Upper lobe of right lung (tissue), 1 donor: ENCODE results near the gene RXRA. TPM values are rescaled to one million over a fixed set of nuclear protein-coding genes. Genes with fewer than 3 reads are reported as not detected.
A peak's percentile ranks its signal among the peaks of the same experiment; 100 is the strongest.

ENCODE experiments used
- ATAC-seq: fragments of 200-7000 bp; cut with Tn5 transposase; one replicate; pipeline ENCODE4 v1.9.1; 2020; ENCODE audit warnings: mild to moderate bottlenecking, moderate library complexity
- DNase-seq: peaks from one replicate; pipeline ENCODE4 v3.0.0-alpha.2; 2020
- H3K27ac ChIP-seq: fragments of 200-600 bp; one replicate; pipeline ENCODE4 v1.8.0; 2022
- H3K27me3 ChIP-seq: fragments of 200-600 bp; one replicate; pipeline ENCODE4 v1.8.0; 2022; ENCODE audit warnings: mild to moderate bottlenecking
- H3K36me3 ChIP-seq: fragments of 200-600 bp; one replicate; pipeline ENCODE4 v1.8.0; 2022
- H3K4me1 ChIP-seq: fragments of 200-600 bp; one replicate; pipeline ENCODE4 v1.8.0; 2022
- H3K4me3 ChIP-seq: fragments of 200-600 bp; one replicate; pipeline ENCODE4 v1.8.0; 2022; ENCODE audit warnings: mild to moderate bottlenecking
- H3K9me3 ChIP-seq: fragments of 200-600 bp; one replicate; pipeline ENCODE4 v1.8.0; 2022
- intact Hi-C: fragments of 100-400 bp; cut with DNase I; formaldehyde crosslinking; loops from one replicate; pipeline ENCODE4 v1.11.0; 2022
- total RNA-seq: library from RNA; stranded (reverse); fragmentation: NEBNext Ultra II Directional; extraction: Animal tissue kit (Norgen Biotek cat#: 25700); gene quantifications from one replicate; pipeline ENCODE4 v1.2.1, GENCODE V29; 2021
- TF ChIP-seq, protein P1 (sequence below): fragments of 200-600 bp; IDR thresholded peaks from one replicate; pipeline ENCODE4 v1.8.0; 2022; ENCODE audit warnings: antibody characterized with exemption
- donor health status: DM: no; HTN: yes; CAD: no; lungs with severe emphysema.

RXRA gene
- total RNA-seq, 1 donor from 2014 or later = 80.6 TPM

DNA sequence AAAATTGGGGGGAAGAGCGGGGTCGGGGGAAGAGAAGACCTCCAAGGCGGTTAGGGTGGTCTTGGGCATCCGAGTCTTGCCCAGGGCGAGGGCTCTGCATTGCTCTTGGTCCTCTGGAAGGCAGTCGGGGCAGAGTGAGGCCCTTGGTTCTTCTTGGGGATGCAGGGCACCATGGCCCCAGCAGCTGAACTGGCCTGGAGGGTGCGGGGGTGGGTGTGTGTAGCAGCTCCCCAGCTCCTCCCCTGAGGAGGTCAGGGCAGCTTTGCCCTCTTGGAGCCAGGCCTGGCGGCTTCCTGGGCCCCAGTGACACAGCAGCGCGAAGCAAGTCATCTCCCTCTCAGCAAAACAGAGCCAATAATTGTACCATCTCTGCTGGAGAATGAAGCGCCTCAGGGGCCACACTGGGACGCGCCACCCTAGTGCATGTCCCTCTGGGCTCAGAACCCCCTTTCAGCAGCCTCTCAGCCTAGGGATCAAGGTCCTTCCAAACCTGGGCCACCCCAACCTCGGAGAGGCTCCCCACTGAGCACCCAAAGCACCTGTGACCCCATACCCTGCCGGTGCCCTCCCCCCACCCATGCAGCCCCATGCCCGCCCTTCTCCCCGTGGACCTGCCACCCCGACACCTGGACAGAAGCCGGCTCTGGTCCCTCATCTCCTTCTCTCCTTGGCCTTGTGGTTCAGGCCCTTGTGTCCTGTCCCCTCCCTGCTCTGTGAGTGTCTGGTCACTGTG lies 10.4 kb upstream of the RXRA start:
- intact Hi-C loops = no loop called here
- H3K27ac ChIP-seq = no peak overlapping the region
- TF ChIP-seq, protein P1, sequence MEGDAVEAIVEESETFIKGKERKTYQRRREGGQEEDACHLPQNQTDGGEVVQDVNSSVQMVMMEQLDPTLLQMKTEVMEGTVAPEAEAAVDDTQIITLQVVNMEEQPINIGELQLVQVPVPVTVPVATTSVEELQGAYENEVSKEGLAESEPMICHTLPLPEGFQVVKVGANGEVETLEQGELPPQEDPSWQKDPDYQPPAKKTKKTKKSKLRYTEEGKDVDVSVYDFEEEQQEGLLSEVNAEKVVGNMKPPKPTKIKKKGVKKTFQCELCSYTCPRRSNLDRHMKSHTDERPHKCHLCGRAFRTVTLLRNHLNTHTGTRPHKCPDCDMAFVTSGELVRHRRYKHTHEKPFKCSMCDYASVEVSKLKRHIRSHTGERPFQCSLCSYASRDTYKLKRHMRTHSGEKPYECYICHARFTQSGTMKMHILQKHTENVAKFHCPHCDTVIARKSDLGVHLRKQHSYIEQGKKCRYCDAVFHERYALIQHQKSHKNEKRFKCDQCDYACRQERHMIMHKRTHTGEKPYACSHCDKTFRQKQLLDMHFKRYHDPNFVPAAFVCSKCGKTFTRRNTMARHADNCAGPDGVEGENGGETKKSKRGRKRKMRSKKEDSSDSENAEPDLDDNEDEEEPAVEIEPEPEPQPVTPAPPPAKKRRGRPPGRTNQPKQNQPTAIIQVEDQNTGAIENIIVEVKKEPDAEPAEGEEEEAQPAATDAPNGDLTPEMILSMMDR = no peak
- H3K36me3 ChIP-seq = no peaks in the 10 kb centered on the region
- H3K4me1 ChIP-seq = peaks cover 3% of the 10 kb centered on the region
- H3K4me3 ChIP-seq = no peak overlapping the region
- H3K27me3 ChIP-seq = no peaks in the 10 kb centered on the region
- ATAC-seq = no peak
- DNase-seq = peak; percentile 57
- no peaks in the 10 kb centered on the region for H3K9me3 ChIP-seq

DNA sequence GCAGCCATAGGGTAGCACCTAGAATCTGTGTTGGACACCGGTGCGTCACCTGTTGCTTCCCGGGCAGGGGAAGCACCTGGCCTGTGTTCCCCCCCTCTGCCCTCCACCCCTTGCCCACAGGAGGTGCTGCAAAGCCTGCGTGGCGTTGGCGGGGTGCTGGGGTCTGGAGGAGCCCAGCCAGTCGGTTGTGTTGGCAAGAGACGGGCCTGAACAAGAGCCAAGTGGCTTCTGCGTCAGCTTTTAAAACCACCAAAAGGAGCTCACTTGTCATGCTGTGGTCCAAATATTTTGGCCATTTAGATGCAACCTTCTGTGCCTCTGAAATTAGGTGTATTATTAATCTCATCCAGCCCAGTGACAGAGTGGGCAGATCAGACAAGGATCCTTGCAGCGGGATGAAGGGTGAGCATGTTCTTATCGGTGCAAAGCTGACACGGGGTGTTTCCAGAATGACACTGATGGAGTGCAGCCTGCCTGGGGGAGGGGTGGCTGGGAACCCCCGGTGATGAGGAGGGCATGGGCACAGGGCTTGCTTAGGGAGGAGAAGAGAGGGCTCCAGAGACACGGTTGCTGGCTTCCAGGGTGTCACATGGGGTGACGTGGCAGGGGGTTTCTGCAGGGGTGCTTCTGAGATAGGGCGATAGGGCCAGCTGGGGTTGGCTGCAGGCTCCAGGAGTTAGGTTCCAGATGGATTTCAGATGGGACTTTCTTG lies 9.7 kb upstream of the RXRA start:
- H3K27ac ChIP-seq = no peak overlapping the region
- peaks cover 3% of the 10 kb centered on the region for H3K4me1 ChIP-seq
- DNase-seq (peak; percentile 65), ATAC-seq (peak; percentile 15)
- intact Hi-C loops = no loop called here
- TF ChIP-seq, protein P1 = no peak
- H3K27me3 ChIP-seq = no peaks in the 10 kb centered on the region
- no peaks in the 10 kb centered on the region for H3K36me3 ChIP-seq
- H3K4me3 ChIP-seq = no peak overlapping the region
- no peaks in the 10 kb centered on the region for H3K9me3 ChIP-seq

DNA sequence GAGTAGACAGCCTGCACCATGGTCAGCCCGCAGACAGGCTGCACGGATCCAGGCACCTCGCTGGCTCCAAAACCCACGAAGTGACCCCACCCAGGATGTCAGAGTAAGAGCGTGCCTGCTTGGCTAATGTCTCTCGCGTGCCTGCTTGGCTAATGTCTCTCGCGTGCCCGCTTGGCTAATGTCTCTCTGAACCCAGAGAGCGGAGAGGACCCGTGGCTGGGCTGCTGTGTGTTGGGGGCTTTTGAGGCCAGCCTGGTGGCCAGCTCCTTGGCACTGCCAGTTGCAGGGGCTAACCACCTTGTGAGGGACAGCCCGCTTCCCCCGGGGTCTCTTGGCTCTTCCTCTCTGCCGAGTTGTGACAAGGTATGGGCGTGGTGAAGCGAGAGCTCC lies 8.9 kb upstream of the RXRA start:
- peak; percentile 47 for DNase-seq
- TF ChIP-seq, protein P1 = no peak

DNA sequence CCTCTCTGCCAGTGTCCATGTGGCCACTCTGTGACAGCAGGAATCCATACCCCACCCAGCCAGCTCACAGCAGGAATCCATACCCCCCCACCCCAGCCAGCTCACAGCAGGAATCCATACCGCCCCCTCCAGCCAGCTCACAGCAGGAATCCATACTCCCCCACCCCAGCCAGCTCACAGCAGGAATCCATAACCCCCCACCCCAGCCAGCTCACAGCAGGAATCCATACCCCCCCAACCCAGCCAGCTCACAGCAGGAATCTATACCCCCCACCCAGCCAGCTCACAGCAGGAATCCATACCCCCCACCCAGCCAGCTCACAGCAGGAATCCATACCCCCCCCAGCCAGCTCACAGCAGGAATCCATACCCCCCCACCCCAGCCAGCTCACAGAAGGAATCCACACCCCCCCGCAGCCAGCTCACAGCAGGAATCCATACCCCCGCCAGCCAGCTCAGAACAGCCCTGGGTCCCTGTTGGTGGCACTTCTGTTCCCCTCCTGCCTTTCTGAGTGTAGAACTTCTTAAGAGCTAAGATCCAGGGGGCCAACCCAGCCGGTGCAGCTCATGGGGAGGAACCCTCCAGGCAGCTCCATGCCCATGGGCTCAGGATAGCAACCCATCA lies 8.4 kb upstream of the RXRA start:
- peak; percentile 40 for DNase-seq

More for the DNA sequence above, 8.9 kb upstream of the RXRA start:
- H3K4me1 ChIP-seq = peaks cover 3% of the 10 kb centered on the region
- ATAC-seq = no peak
- H3K27me3 ChIP-seq = no peaks in the 10 kb centered on the region
- no peak overlapping the region for H3K27ac ChIP-seq
- no peaks in the 10 kb centered on the region for H3K9me3 ChIP-seq
- intact Hi-C loops = no loop called here
- H3K36me3 ChIP-seq = no peaks in the 10 kb centered on the region
- H3K4me3 ChIP-seq = no peak overlapping the region

DNA sequence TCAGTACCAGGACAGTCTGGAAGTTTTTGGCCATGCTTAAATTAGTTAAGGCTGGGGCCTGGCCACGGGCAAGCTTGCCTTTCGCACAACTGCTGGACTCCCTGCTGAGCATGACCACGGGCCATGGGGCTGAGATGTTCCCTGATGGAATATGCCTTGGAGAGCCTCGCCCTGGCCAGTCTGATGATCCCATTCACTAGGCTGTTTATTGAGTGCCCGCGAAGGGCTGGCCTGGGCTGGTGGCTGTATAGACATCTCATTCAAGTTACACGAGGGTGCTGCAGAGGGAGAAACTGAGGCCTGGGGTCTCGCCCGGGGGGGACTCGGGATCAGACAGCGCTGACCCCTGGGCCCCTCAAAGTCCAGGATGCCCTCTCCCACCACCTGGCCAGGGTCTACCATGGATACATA lies 7.8 kb upstream of the RXRA start:
- ATAC-seq (no peak), DNase-seq (peak; percentile 51)
- Histone ChIP-seq H3K4me1 (peaks cover 3% of the 10 kb centered on the region), H3K27me3 (no peaks in the 10 kb centered on the region), H3K9me3 (no peaks in the 10 kb centered on the region), H3K27ac (no peak overlapping the region), H3K4me3 (no peak overlapping the region), H3K36me3 (no peaks in the 10 kb centered on the region)
- TF ChIP-seq, protein P1 = no peak
- intact Hi-C loops = no loop called here

More for the DNA sequence above, 8.4 kb upstream of the RXRA start:
- ATAC-seq = no peak
- Histone ChIP-seq H3K36me3 (no peaks in the 10 kb centered on the region), H3K4me3 (no peak overlapping the region), H3K27ac (no peak overlapping the region), H3K4me1 (peaks cover 3% of the 10 kb centered on the region), H3K27me3 (no peaks in the 10 kb centered on the region), H3K9me3 (no peaks in the 10 kb centered on the region)
- intact Hi-C loops = no loop called here
- TF ChIP-seq, protein P1 = no peak
